Tibial artery (tissue), 4 donors: Measurements from ENCODE around the gene PRRC2A.
A peak's percentile ranks its signal among the peaks of the same experiment; 100 is the strongest.

Experiments used
- DNase-seq, 2 donors: peaks; one replicate each; pipeline ENCODE4 v3.0.0-alpha.2; 2019
- H3K27ac ChIP-seq, 2 donors: fragments of 200-600 bp; sonication (generic) in 1 of 2; 1 replicate in 1 of 2; 2 replicates in 1 of 2; pipeline ENCODE4 v1.5.1; 2018 to 2019; ENCODE audit warnings: mild to moderate bottlenecking in 1 of 2
- H3K27me3 ChIP-seq, 2 donors: fragments of 200-600 bp; sonication (generic) in 1 of 2; one replicate each; pipeline versions ENCODE4 v1.5.1 to v1.6.0; 2016 to 2019
- H3K36me3 ChIP-seq, 3 donors: fragments of 200-600 bp; sonication (generic) in 2 of 3; one replicate each; pipeline ENCODE4 v1.5.1; 2016 to 2019; ENCODE audit warnings: mild to moderate bottlenecking in 2 of 3
- H3K4me1 ChIP-seq, 4 donors: fragments of 200-600 bp; sonication (generic) in 2 of 4; 1 replicate in 3 of 4; 2 replicates in 1 of 4; pipeline ENCODE4 v1.5.1; 2016 to 2019
- H3K4me3 ChIP-seq, 2 donors: fragments of 200-600 bp; sonication (generic) in 1 of 2; 1 replicate in 1 of 2; 2 replicates in 1 of 2; pipeline ENCODE4 v1.5.1; 2018 to 2019; ENCODE audit warnings: mild to moderate bottlenecking in 2 of 2
- H3K9me3 ChIP-seq, 3 donors: fragments of 200-600 bp; sonication (generic) in 1 of 3; one replicate each; pipeline ENCODE4 v1.5.1; 2016 to 2019
- CTCF ChIP-seq, 2 experiments: fragments of 200-600 bp in 1 of 2; fragments of 450-650 bp in 1 of 2; IDR thresholded peaks; one replicate each; pipeline ENCODE4 v1.5.1; 2017 to 2019; ENCODE audit warnings: antibody characterized with exemption in 2 of 2, mild to moderate bottlenecking in 1 of 2, moderate library complexity in 1 of 2
- intact Hi-C: fragments of 100-400 bp; cut with DNase I; formaldehyde crosslinking; loops from one replicate; pipeline ENCODE4 v1.15.0; 2023; ENCODE audit warnings: low total_unique reads

Gene PRRC2A

GRCh38 chr6:31620586-31621319 is at the start of gene PRRC2A:
PRRC2A (plus strand) TSS chr6:31620715; CDS start chr6:31622790, 2,075 bp downstream.
- peak in 1 of 2 donors; percentile 74 for DNase-seq
- Histone ChIP-seq H3K4me3 (peak within 1 kb of the TSS; percentile 63 to 79), H3K36me3 (peaks cover 20 to 26% (median 23%) of the 10 kb centered on the region in 3 donors), H3K4me1 (peaks cover 0 to 16% (median 7%) of the 10 kb centered on the region in 4 donors), H3K27ac (peak within 1 kb of the TSS; percentile 90 to 91), H3K27me3 (no peaks in the 10 kb centered on the region), H3K9me3 (no peaks in the 10 kb centered on the region)
- TF ChIP-seq CTCF (IDR thresholded peaks at IDR 0.05): no peak
- intact Hi-C loops: no loop called here

- H3K27ac ChIP-seq: no peak within 1 kb of the TSS
- no peak for DNase-seq
- no peaks in the 10 kb centered on the region for H3K9me3 ChIP-seq
- no peak for TF ChIP-seq CTCF (IDR thresholded peaks at IDR 0.05)
- no peaks in the 10 kb centered on the region for H3K36me3 ChIP-seq
- intact Hi-C loops: no loop called here
- no peak within 1 kb of the TSS for H3K4me3 ChIP-seq
- H3K4me1 ChIP-seq: no peaks in the 10 kb centered on the region
- peaks cover 0 to 32% of the 10 kb centered on the region in 2 donors for H3K27me3 ChIP-seq
Observed at GRCh38 chr6:31572041-31572911, 48.2 kb upstream of the PRRC2A start, which contains the start of gene LTA. LTA (plus strand) TSS chr6:31572289; CDS start chr6:31572743, 454 bp downstream.

- H3K4me1 ChIP-seq: no peaks in the 10 kb centered on the region
- no peak overlapping the region for H3K4me3 ChIP-seq
- DNase-seq: no peak
- H3K27me3 ChIP-seq: peaks cover 0 to 27% of the 10 kb centered on the region in 2 donors
- H3K9me3 ChIP-seq: no peaks in the 10 kb centered on the region
- intact Hi-C loops: no loop called here
- TF ChIP-seq CTCF (IDR thresholded peaks at IDR 0.05): no peak
- no peaks in the 10 kb centered on the region for H3K36me3 ChIP-seq
- no peak overlapping the region for H3K27ac ChIP-seq
Observed at GRCh38 chr6:31573239-31574105, 47.0 kb upstream of the PRRC2A start.

- H3K36me3 ChIP-seq: no peaks in the 10 kb centered on the region
- no peak for DNase-seq
- no peaks in the 10 kb centered on the region for H3K9me3 ChIP-seq
- H3K27ac ChIP-seq: no peak overlapping the region
- H3K27me3 ChIP-seq: peaks cover 0 to 21% of the 10 kb centered on the region in 2 donors
- intact Hi-C loops: no loop called here
- H3K4me1 ChIP-seq: no peaks in the 10 kb centered on the region
- H3K4me3 ChIP-seq: no peak overlapping the region
- TF ChIP-seq CTCF (IDR thresholded peaks at IDR 0.05): no peak
Observed at GRCh38 chr6:31574106-31575061, 46.1 kb upstream of the PRRC2A start.
